ENCODE results near the gene MET.

- no peak for TF ChIP-seq HOXA7 (CRISPR knock-in tag; IDR thresholded peaks at IDR 0.05)
- TF ChIP-seq CTCF (CRISPR knock-in tag; IDR thresholded peaks at IDR 0.05), result no peak
- TF ChIP-seq ATF7 (IDR thresholded peaks at IDR 0.05), result no peak
- TF ChIP-seq ATF7 (CRISPR knock-in tag; IDR thresholded peaks at IDR 0.05), result no peak
- TF ChIP-seq NFIC (IDR thresholded peaks at IDR 0.05; ENCODE audit: low read length), result no peak
- no peak for TF ChIP-seq ZNF33A (CRISPR knock-in tag; IDR thresholded peaks at IDR 0.05; ENCODE audit: borderline replicate concordance)
- no peak for TF ChIP-seq ZNF121 (CRISPR knock-in tag; IDR thresholded peaks at IDR 0.05)
- TF ChIP-seq FIP1L1 (IDR thresholded peaks at IDR 0.05; ENCODE audit: borderline replicate concordance, insufficient read depth, low read depth, low read length), result no peak
- no peak for TF ChIP-seq GTF2F1 (IDR thresholded peaks at IDR 0.05; ENCODE audit: low read length)
- no peak for TF ChIP-seq ZNF550 (CRISPR knock-in tag; IDR thresholded peaks at IDR 0.05; ENCODE audit: borderline replicate concordance)
- TF ChIP-seq ZFAT (CRISPR knock-in tag; conservative IDR thresholded peaks at IDR 0.05), result no peak
- no peak for TF ChIP-seq FOXP1 (IDR thresholded peaks at IDR 0.05)
- no peak for TF ChIP-seq FOXP1 (CRISPR knock-in tag; IDR thresholded peaks at IDR 0.05)
- no peak for TF ChIP-seq GATA4 (IDR thresholded peaks at IDR 0.05; ENCODE audit: borderline replicate concordance, low read depth)
- TF ChIP-seq TAF15 (IDR thresholded peaks at IDR 0.05; ENCODE audit: low read depth, low read length, poor library complexity, severe bottlenecking), result no peak
These were observed 164.1 kb downstream of the MET start for GRCh38 chr7:116836048-116836447.

All from HepG2 (cell line).